Tibial artery (tissue), 4 donors: ENCODE measurements around the gene PDGFA.

Source experiments
- DNase-seq, 2 donors: peaks; one replicate each; pipeline ENCODE4 v3.0.0-alpha.2; 2019
- H3K27ac ChIP-seq, 2 donors: fragments of 200-600 bp; sonication (generic) in 1 of 2; 1 replicate in 1 of 2; 2 replicates in 1 of 2; pipeline ENCODE4 v1.5.1; 2018 to 2019; ENCODE audit warnings: mild to moderate bottlenecking in 1 of 2
- H3K27me3 ChIP-seq, 2 donors: fragments of 200-600 bp; sonication (generic) in 1 of 2; one replicate each; pipeline versions ENCODE4 v1.5.1 to v1.6.0; 2016 to 2019
- H3K36me3 ChIP-seq, 3 donors: fragments of 200-600 bp; sonication (generic) in 2 of 3; one replicate each; pipeline ENCODE4 v1.5.1; 2016 to 2019; ENCODE audit warnings: mild to moderate bottlenecking in 2 of 3
- H3K4me1 ChIP-seq, 4 donors: fragments of 200-600 bp; sonication (generic) in 2 of 4; 1 replicate in 3 of 4; 2 replicates in 1 of 4; pipeline ENCODE4 v1.5.1; 2016 to 2019
- H3K4me3 ChIP-seq, 2 donors: fragments of 200-600 bp; sonication (generic) in 1 of 2; 1 replicate in 1 of 2; 2 replicates in 1 of 2; pipeline ENCODE4 v1.5.1; 2018 to 2019; ENCODE audit warnings: mild to moderate bottlenecking in 2 of 2
- H3K9me3 ChIP-seq, 3 donors: fragments of 200-600 bp; sonication (generic) in 1 of 3; one replicate each; pipeline ENCODE4 v1.5.1; 2016 to 2019
- CTCF ChIP-seq, 2 experiments: fragments of 200-600 bp in 1 of 2; fragments of 450-650 bp in 1 of 2; IDR thresholded peaks; one replicate each; pipeline ENCODE4 v1.5.1; 2017 to 2019; ENCODE audit warnings: antibody characterized with exemption in 2 of 2, mild to moderate bottlenecking in 1 of 2, moderate library complexity in 1 of 2
- intact Hi-C: fragments of 100-400 bp; cut with DNase I; formaldehyde crosslinking; loops from one replicate; pipeline ENCODE4 v1.15.0; 2023; ENCODE audit warnings: low total_unique reads

PDGFA gene

GRCh38 chr7:564176-564865, 44.7 kb upstream of the PDGFA start:
- no peaks in the 10 kb centered on the region for H3K9me3 ChIP-seq
- no peaks in the 10 kb centered on the region for H3K36me3 ChIP-seq
- TF ChIP-seq CTCF (IDR thresholded peaks at IDR 0.05), result no peak
- intact Hi-C loops, result no loop called here
- DNase-seq, result peak in 1 of 2 donors; percentile 87
- no peaks in the 10 kb centered on the region for H3K27me3 ChIP-seq
- H3K4me1 ChIP-seq, result peaks cover 0 to 32% (median 24%) of the 10 kb centered on the region in 4 donors
- no peak overlapping the region for H3K4me3 ChIP-seq
- H3K27ac ChIP-seq, result peak overlapping the region; percentile 68 to 71

GRCh38 chr7:563629-564170, 44.1 kb upstream of the PDGFA start:
- no peak for DNase-seq
- Histone ChIP-seq H3K36me3 (no peaks in the 10 kb centered on the region), H3K4me1 (peaks cover 0 to 30% (median 20%) of the 10 kb centered on the region in 4 donors), H3K27ac (peak overlapping the region; percentile 68 to 71), H3K27me3 (no peaks in the 10 kb centered on the region), H3K4me3 (no peak overlapping the region), H3K9me3 (no peaks in the 10 kb centered on the region)
- no peak for TF ChIP-seq CTCF (IDR thresholded peaks at IDR 0.05)
- intact Hi-C loops, result no loop called here

- Histone ChIP-seq H3K27ac (no peak overlapping the region), H3K27me3 (no peaks in the 10 kb centered on the region), H3K36me3 (no peaks in the 10 kb centered on the region), H3K4me3 (no peak overlapping the region), H3K4me1 (peaks cover 0 to 30% (median 14%) of the 10 kb centered on the region in 4 donors), H3K9me3 (no peaks in the 10 kb centered on the region)
- intact Hi-C loops, result no loop called here
- TF ChIP-seq CTCF (IDR thresholded peaks at IDR 0.05), result no peak
- DNase-seq, result no peak
Observed at GRCh38 chr7:562789-563628, 43.4 kb upstream of the PDGFA start.

- peaks cover 0 to 31% (median 13%) of the 10 kb centered on the region in 4 donors for H3K4me1 ChIP-seq
- no peak for DNase-seq
- no peaks in the 10 kb centered on the region for H3K27me3 ChIP-seq
- TF ChIP-seq CTCF (IDR thresholded peaks at IDR 0.05), result no peak
- H3K4me3 ChIP-seq, result no peak overlapping the region
- H3K27ac ChIP-seq, result no peak overlapping the region
- no peaks in the 10 kb centered on the region for H3K36me3 ChIP-seq
- intact Hi-C loops, result no loop called here
- H3K9me3 ChIP-seq, result no peaks in the 10 kb centered on the region
Observed at GRCh38 chr7:562374-562675, 42.7 kb upstream of the PDGFA start.

GRCh38 chr7:561631-562373, 42.2 kb upstream of the PDGFA start:
- DNase-seq, result no peak
- TF ChIP-seq CTCF (IDR thresholded peaks at IDR 0.05), result no peak
- H3K36me3 ChIP-seq, result no peaks in the 10 kb centered on the region

More at GRCh38 chr7:561631-562373, 42.2 kb upstream of the PDGFA start:
- H3K27me3 ChIP-seq, result no peaks in the 10 kb centered on the region
- no peak overlapping the region for H3K27ac ChIP-seq
- H3K4me1 ChIP-seq, result peaks cover 0 to 36% (median 13%) of the 10 kb centered on the region in 4 donors
- H3K9me3 ChIP-seq, result no peaks in the 10 kb centered on the region
- no peak overlapping the region for H3K4me3 ChIP-seq
- intact Hi-C loops, result no loop called here
